Fibroblast of lung (primary cell): ENCODE results near the gene CLCNKA. TPM values are rescaled to one million over a fixed set of nuclear protein-coding genes. Genes with fewer than 3 reads are reported as not detected.

ENCODE experiments used
- DNase-seq, 2 donors: peaks; one replicate each; pipeline versions ENCODE4 v3.0.0 to v3.0.0-alpha.2; 2010; ENCODE audit warnings: low read depth in 2 of 2
- H2AFZ ChIP-seq: 2 replicates; pipeline ENCODE4 v1.5.1; 2012; ENCODE audit warnings: low read length, control low read depth, inconsistent platforms
- H3K27ac ChIP-seq: 2 replicates; pipeline ENCODE4 v1.5.1; 2011; ENCODE audit warnings: low read length, control low read depth; ENCODE audit not compliant: insufficient read depth
- H3K27me3 ChIP-seq: 2 replicates; pipeline ENCODE4 v1.5.1; 2011; ENCODE audit warnings: mild to moderate bottlenecking, low read length; ENCODE audit not compliant: control insufficient read depth, insufficient read depth
- H3K36me3 ChIP-seq: 2 replicates; pipeline ENCODE4 v1.5.1; 2011; ENCODE audit warnings: low read length; ENCODE audit not compliant: control insufficient read depth, insufficient read depth
- H3K4me1 ChIP-seq: 2 replicates; pipeline ENCODE4 v1.5.1; 2011; ENCODE audit warnings: low read length; ENCODE audit not compliant: control insufficient read depth, insufficient read depth; ENCODE audit errors: extremely low read depth
- H3K4me2 ChIP-seq: 2 replicates; pipeline ENCODE4 v1.5.1; 2011; ENCODE audit warnings: low read length, control low read depth; ENCODE audit not compliant: insufficient read depth; ENCODE audit errors: extremely low read depth
- H3K4me3 ChIP-seq, 4 experiments: fragments of 200-600 bp in 1 of 4; sonication (generic) in 1 of 4; replicated peaks in 1 of 4; 2 replicates each; pipeline ENCODE4 v1.5.1; 2011 to 2016; ENCODE audit warnings: low read length in 4 of 4, low read depth in 3 of 4, mild to moderate bottlenecking in 3 of 4, control low read depth in 2 of 4, inconsistent platforms in 1 of 4, mixed read lengths in 1 of 4; ENCODE audit not compliant: insufficient read depth in 1 of 4; ENCODE audit errors: control extremely low read depth in 1 of 4
- H3K79me2 ChIP-seq: 2 replicates; pipeline ENCODE4 v1.5.1; 2012; ENCODE audit warnings: mild to moderate bottlenecking, low read length, inconsistent platforms; ENCODE audit not compliant: control insufficient read depth, insufficient read depth
- H3K9ac ChIP-seq: 2 replicates; pipeline ENCODE4 v1.5.1; 2011; ENCODE audit warnings: mild to moderate bottlenecking, low read length, control low read depth; ENCODE audit not compliant: insufficient read depth
- H3K9me3 ChIP-seq: 2 replicates; pipeline ENCODE4 v1.5.1; 2012; ENCODE audit warnings: low read depth, low read length; ENCODE audit not compliant: control insufficient read depth, insufficient read depth
- H4K20me1 ChIP-seq: 2 replicates; pipeline ENCODE4 v1.5.1; 2011; ENCODE audit warnings: low read length; ENCODE audit not compliant: control insufficient read depth, insufficient read depth; ENCODE audit errors: extremely low read depth
- CTCF ChIP-seq, 2 donors: IDR thresholded peaks in 1 of 2; conservative IDR thresholded peaks in 1 of 2; 1 replicate in 1 of 2; 2 replicates in 1 of 2; pipeline ENCODE4 v1.5.1; 2011 to 2012; ENCODE audit warnings: low read length in 2 of 2, control low read depth in 1 of 2, inconsistent platforms in 1 of 2, low read depth in 1 of 2, mild to moderate bottlenecking in 1 of 2
- EZH2 ChIP-seq: IDR thresholded peaks from 2 replicates; pipeline ENCODE4 v1.5.1; 2012; ENCODE audit warnings: low read length, control low read depth, mild to moderate bottlenecking; ENCODE audit errors: missing control alignments
- polyA plus RNA-seq, 2 donors: library from polyadenylated mRNA; depleted of rRNA in 1 of 2; stranded (reverse) in 1 of 2; unstranded in 1 of 2; fragments of >200 nt; gene quantifications; 2 replicates each; pipeline ENCODE4 v1.2.1, GENCODE V29; 2011 to 2012; ENCODE audit warnings: missing spikeins in 1 of 2
- total RNA-seq: library from RNA; depleted of rRNA; stranded (reverse); fragments of >200 nt; gene quantifications from 2 replicates; pipeline ENCODE4 v1.2.1, GENCODE V29; 2014

The CLCNKA gene
- total and polyA plus RNA-seq, 2 donors (not counting 1 experiment from before 2014, with no cell fraction given): under 0.01 TPM; not detected in 1

GRCh38 chr1:15988856-15989736, 32.7 kb upstream of the CLCNKA start:
- no peak overlapping the region for H2AFZ ChIP-seq
- TF ChIP-seq CTCF (conservative IDR thresholded peaks at IDR 0.05 in 1 of 2, IDR thresholded peaks at IDR 0.05 in 1 of 2; ENCODE audit: low read depth in 1 of 2, low read length in 2 of 2) (no peak), EZH2 (no peak)
- H3K9ac ChIP-seq: no peak overlapping the region
- no peaks in the 10 kb centered on the region for H4K20me1 ChIP-seq
- H3K79me2 ChIP-seq: no peaks in the 10 kb centered on the region
- no peaks in the 10 kb centered on the region for H3K36me3 ChIP-seq
- DNase-seq: no peak
- H3K4me1 ChIP-seq: no peaks in the 10 kb centered on the region
- H3K4me2 ChIP-seq: no peak overlapping the region
- no peak overlapping the region for H3K4me3 ChIP-seq
- no peak overlapping the region for H3K27ac ChIP-seq
- H3K27me3 ChIP-seq: no peaks in the 10 kb centered on the region
- no peaks in the 10 kb centered on the region for H3K9me3 ChIP-seq

- H3K9me3 ChIP-seq: no peaks in the 10 kb centered on the region
- no peaks in the 10 kb centered on the region for H4K20me1 ChIP-seq
- H3K9ac ChIP-seq: no peak overlapping the region
- no peaks in the 10 kb centered on the region for H3K4me1 ChIP-seq
- no peak for DNase-seq
- TF ChIP-seq EZH2: no peak
- no peak for TF ChIP-seq CTCF (conservative IDR thresholded peaks at IDR 0.05 in 1 of 2, IDR thresholded peaks at IDR 0.05 in 1 of 2; ENCODE audit: low read depth in 1 of 2, low read length in 2 of 2)
- no peak overlapping the region for H3K4me2 ChIP-seq
- H2AFZ ChIP-seq: no peak overlapping the region
- no peak overlapping the region for H3K27ac ChIP-seq
- H3K36me3 ChIP-seq: no peaks in the 10 kb centered on the region
- no peak overlapping the region for H3K4me3 ChIP-seq
- no peaks in the 10 kb centered on the region for H3K27me3 ChIP-seq
- no peaks in the 10 kb centered on the region for H3K79me2 ChIP-seq
Measured at GRCh38 chr1:15989776-15990175, 32.1 kb upstream of the CLCNKA start.

GRCh38 chr1:15991427-15992186, 30.2 kb upstream of the CLCNKA start:
- H3K9me3 ChIP-seq: no peaks in the 10 kb centered on the region
- no peak overlapping the region for H3K27ac ChIP-seq
- no peak overlapping the region for H2AFZ ChIP-seq
- no peak for DNase-seq
- no peaks in the 10 kb centered on the region for H3K27me3 ChIP-seq
- no peaks in the 10 kb centered on the region for H3K4me1 ChIP-seq
- H4K20me1 ChIP-seq: no peaks in the 10 kb centered on the region
- no peak for TF ChIP-seq CTCF (conservative IDR thresholded peaks at IDR 0.05 in 1 of 2, IDR thresholded peaks at IDR 0.05 in 1 of 2; ENCODE audit: low read depth in 1 of 2, low read length in 2 of 2)
- no peak for TF ChIP-seq EZH2
- H3K9ac ChIP-seq: no peak overlapping the region
- no peaks in the 10 kb centered on the region for H3K79me2 ChIP-seq
- no peak overlapping the region for H3K4me3 ChIP-seq
- H3K4me2 ChIP-seq: no peak overlapping the region
- H3K36me3 ChIP-seq: no peaks in the 10 kb centered on the region
